ENCODE results near the gene SV2C.

GRCh38 chr5:76385540-76385939 lies 302.4 kb downstream of the SV2C start:
- TF ChIP-seq ZNF366 (tag by site-specific recombination; conservative IDR thresholded peaks at IDR 0.05): no peak
- no peak for TF ChIP-seq CTCF (tag by site-specific recombination; IDR thresholded peaks at IDR 0.05)
- TF ChIP-seq ZNF510 (tag by site-specific recombination; IDR thresholded peaks at IDR 0.05; ENCODE audit: insufficient replicate concordance): no peak
- TF ChIP-seq ZFP37 (tag by site-specific recombination; IDR thresholded peaks at IDR 0.05): no peak

All from HEK293 (cell line).